Keratinocyte (primary cell): ENCODE results near the gene VPS37B. TPM values are rescaled to one million over a fixed set of nuclear protein-coding genes. Genes with fewer than 3 reads are reported as not detected.

Experiments used
- DNase-seq: peaks from one replicate; pipeline ENCODE4 v3.0.0-alpha.2; 2011; ENCODE audit warnings: low read depth, missing footprints, low spot score
- FAIRE-seq: peaks from 2 replicates; lab custom pipeline; 2011; peaks lifted over from hg19 to GRCh38; lab: Jason Lieb, UNC
- H2AFZ ChIP-seq: 2 replicates; pipeline ENCODE4 v1.6.0; 2012; ENCODE audit warnings: low read length, control low read depth, inconsistent platforms; ENCODE audit not compliant: control insufficient read depth
- H3K27ac ChIP-seq: 2 replicates; pipeline ENCODE4 v1.5.1; 2011; ENCODE audit warnings: low read length; ENCODE audit not compliant: control insufficient read depth, insufficient read depth
- H3K27me3 ChIP-seq: 3 replicates; pipeline ENCODE4 v1.6.0; 2011; ENCODE audit warnings: low read length; ENCODE audit not compliant: control insufficient read depth, insufficient read depth; ENCODE audit errors: extremely low read depth
- H3K36me3 ChIP-seq, 2 experiments: 2 replicates in 1 of 2; 3 replicates in 1 of 2; pipeline ENCODE4 v1.5.1; 2011; ENCODE audit warnings: low read length in 2 of 2, mild to moderate bottlenecking in 1 of 2; ENCODE audit not compliant: control insufficient read depth in 2 of 2, insufficient read depth in 2 of 2; ENCODE audit errors: extremely low read depth in 1 of 2
- H3K4me1 ChIP-seq: 3 replicates; pipeline ENCODE4 v1.5.1; 2011; ENCODE audit warnings: low read length; ENCODE audit not compliant: control insufficient read depth, insufficient read depth; ENCODE audit errors: extremely low read depth
- H3K4me2 ChIP-seq: 3 replicates; pipeline ENCODE4 v1.6.0; 2011; ENCODE audit warnings: low read depth, low read length; ENCODE audit not compliant: control insufficient read depth, insufficient read depth; ENCODE audit errors: extremely low read depth
- H3K4me3 ChIP-seq, 3 experiments: fragments of 200-600 bp in 1 of 3; sonication (generic) in 1 of 3; 2 replicates in 2 of 3; 3 replicates in 1 of 3; pipeline ENCODE4 v1.5.1; 2011 to 2016; ENCODE audit warnings: low read length in 3 of 3, mild to moderate bottlenecking in 3 of 3, control low read depth in 2 of 3, inconsistent platforms in 1 of 3, low read depth in 1 of 3, mixed read lengths in 1 of 3, mixed run types in 1 of 3, moderate library complexity in 1 of 3; ENCODE audit not compliant: control insufficient read depth in 2 of 3, insufficient read depth in 2 of 3; ENCODE audit errors: extremely low read depth in 1 of 3
- H3K79me2 ChIP-seq: 2 replicates; pipeline ENCODE4 v1.6.0; 2012; ENCODE audit warnings: low read length; ENCODE audit not compliant: control insufficient read depth, insufficient read depth
- H3K9ac ChIP-seq: 3 replicates; pipeline ENCODE4 v1.6.0; 2011; ENCODE audit warnings: low read length; ENCODE audit not compliant: control insufficient read depth, insufficient read depth; ENCODE audit errors: extremely low read depth
- H3K9me1 ChIP-seq: 3 replicates; pipeline ENCODE4 v1.6.0; 2011; ENCODE audit warnings: low read length; ENCODE audit not compliant: control insufficient read depth, insufficient read depth; ENCODE audit errors: extremely low read depth
- H3K9me3 ChIP-seq: 2 replicates; pipeline ENCODE4 v1.5.1; 2012; ENCODE audit warnings: low read depth, low read length; ENCODE audit not compliant: control insufficient read depth
- H4K20me1 ChIP-seq: 3 replicates; pipeline ENCODE4 v1.6.0; 2011; ENCODE audit warnings: low read length; ENCODE audit not compliant: control insufficient read depth, insufficient read depth; ENCODE audit errors: extremely low read depth
- CTCF ChIP-seq, 3 experiments: IDR thresholded peaks in 1 of 3; conservative IDR thresholded peaks in 1 of 3; optimal IDR thresholded peaks in 1 of 3; 2 replicates in 2 of 3; 3 replicates in 1 of 3; pipeline versions ENCODE3 to v1.5.1; 2011; ENCODE audit warnings: low read length in 3 of 3, mild to moderate bottlenecking in 3 of 3, moderate library complexity in 2 of 3, control low read depth in 1 of 3, inconsistent platforms in 1 of 3; ENCODE audit not compliant: insufficient read depth in 2 of 3; ENCODE audit errors: extremely low read depth in 1 of 3
- EZH2 ChIP-seq: IDR thresholded peaks from one replicate; pipeline ENCODE4 v1.6.1; 2012; ENCODE audit warnings: inconsistent platforms, mild to moderate bottlenecking, low read length, moderate library complexity
- dilution Hi-C: fragments of 300-500 bp; cut with MboI; formaldehyde crosslinking; loops from one replicate; pipeline ENCODE4 v1.7.0; 2020; ENCODE audit warnings: low sequenced_read_pairs; ENCODE audit not compliant: extremely low pct_ligation_motif_present
- polyA plus RNA-seq, 5 experiments: library from polyadenylated mRNA; depleted of rRNA in 3 of 5; stranded (reverse) in 3 of 5; stranded (forward) in 1 of 5; unstranded in 1 of 5; fragments of >200 nt; gene quantifications; 1 replicate in 1 of 5; 2 replicates in 3 of 5; 3 replicates in 1 of 5; pipeline versions ENCODE4 v1.2.1 to v1.2.3, GENCODE V29; 2011 to 2012; ENCODE audit warnings: missing spikeins in 2 of 5, low read depth in 1 of 5, low replicate concordance in 1 of 5

The VPS37B gene
- polyA plus RNA-seq, 1 donor (not counting 4 experiments of a cell fraction or from before 2014, with no cell fraction given) = 34.1 TPM

GRCh38 chr12:122840580-122841513, 55.1 kb downstream of the VPS37B start:
- Histone ChIP-seq H3K36me3 (peaks cover 4 to 10% of the 10 kb centered on the region in 2 experiments), H3K27ac (peak overlapping the region; percentile 63), H3K4me2 (peak overlapping the region; percentile 60), H3K9me3 (no peaks in the 10 kb centered on the region), H2AFZ (no peak overlapping the region), H3K9me1 (peaks cover 3% of the 10 kb centered on the region), H3K9ac (peak overlapping the region; percentile 44), H3K4me3 (peak overlapping the region in 2 of 3 experiments; percentile 20 to 34), H3K79me2 (peaks cover 93% of the 10 kb centered on the region), H3K27me3 (no peaks in the 10 kb centered on the region), H3K4me1 (peaks cover 60% of the 10 kb centered on the region), H4K20me1 (no peaks in the 10 kb centered on the region)
- peak; percentile 74 for FAIRE-seq
- dilution Hi-C loops = no loop called here
- no peak for TF ChIP-seq EZH2
- TF ChIP-seq CTCF (optimal IDR thresholded peaks at IDR 0.05 in 1 of 3, IDR thresholded peaks at IDR 0.05 in 1 of 3, conservative IDR thresholded peaks at IDR 0.05 in 1 of 3; ENCODE audit: extremely low read depth in 1 of 3, insufficient read depth in 2 of 3, low read length in 3 of 3) = no peak
- DNase-seq = peak; percentile 64

- dilution Hi-C loops = no loop called here
- H3K4me2 ChIP-seq = peak overlapping the region; percentile 59
- DNase-seq (no peak), FAIRE-seq (no peak)
- H4K20me1 ChIP-seq = no peaks in the 10 kb centered on the region
- peak overlapping the region; percentile 54 for H3K27ac ChIP-seq
- no peaks in the 10 kb centered on the region for H3K9me3 ChIP-seq
- H3K36me3 ChIP-seq = peaks cover 4 to 10% of the 10 kb centered on the region in 2 experiments
- H3K4me1 ChIP-seq = peaks cover 52% of the 10 kb centered on the region
- TF ChIP-seq EZH2 (no peak), CTCF (optimal IDR thresholded peaks at IDR 0.05 in 1 of 3, IDR thresholded peaks at IDR 0.05 in 1 of 3, conservative IDR thresholded peaks at IDR 0.05 in 1 of 3; ENCODE audit: extremely low read depth in 1 of 3, insufficient read depth in 2 of 3, low read length in 3 of 3) (no peak)
- H3K9me1 ChIP-seq = peaks cover 3% of the 10 kb centered on the region
- H3K79me2 ChIP-seq = peaks cover 85% of the 10 kb centered on the region
- no peak overlapping the region for H3K4me3 ChIP-seq
- no peak overlapping the region for H2AFZ ChIP-seq
- peak overlapping the region; percentile 36 for H3K9ac ChIP-seq
- H3K27me3 ChIP-seq = no peaks in the 10 kb centered on the region
Observed at GRCh38 chr12:122839907-122840554, 55.9 kb downstream of the VPS37B start.
